GM23338 (cell line): ENCODE results near the gene SCN4A. TPM values are rescaled to one million over a fixed set of nuclear protein-coding genes. Genes with fewer than 3 reads are reported as not detected.

Experiments used
- ATAC-seq: fragments of 200-7000 bp; cut with Tn5 transposase; 3 replicates; pipeline ENCODE4 v1.9.1; 2020
- DNase-seq: peaks from one replicate; pipeline ENCODE4 v3.0.0-alpha.2; 2015; ENCODE audit warnings: low spot score
- H2AFZ ChIP-seq: fragments of 200-600 bp; sonication (generic); 2 replicates; pipeline ENCODE4 v1.8.0; 2016; ENCODE audit warnings: antibody characterized with exemption, mild to moderate bottlenecking, moderate library complexity
- H3F3A ChIP-seq: fragments of 200-600 bp; sonication (generic); replicated peaks from 2 replicates; pipeline ENCODE4 v1.8.0; 2017; ENCODE audit warnings: antibody characterized with exemption, mixed run types, low read depth
- H3K27ac ChIP-seq: fragments of 200-600 bp; sonication (generic); 2 replicates; pipeline ENCODE4 v1.6.1; 2016; ENCODE audit warnings: low read depth
- H3K27me3 ChIP-seq: fragments of 200-600 bp; sonication (generic); 2 replicates; pipeline ENCODE4 v1.8.0; 2016; ENCODE audit warnings: mild to moderate bottlenecking, mixed run types, moderate library complexity; ENCODE audit not compliant: insufficient read depth
- H3K36me3 ChIP-seq: fragments of 200-600 bp; sonication (generic); 2 replicates; pipeline ENCODE4 v1.8.0; 2016; ENCODE audit warnings: mild to moderate bottlenecking; ENCODE audit not compliant: insufficient read depth
- H3K4me1 ChIP-seq: fragments of 200-600 bp; sonication (generic); 2 replicates; pipeline ENCODE4 v1.8.0; 2016; ENCODE audit warnings: mild to moderate bottlenecking, moderate library complexity; ENCODE audit not compliant: insufficient read depth
- H3K4me2 ChIP-seq: fragments of 200-600 bp; sonication (generic); 2 replicates; pipeline ENCODE4 v1.7.1; 2017; ENCODE audit warnings: mixed run types
- H3K4me3 ChIP-seq: fragments of 200-600 bp; sonication (generic); 2 replicates; pipeline ENCODE4 v1.6.1; 2016; ENCODE audit warnings: mixed run types
- H3K79me2 ChIP-seq: fragments of 200-600 bp; sonication (generic); replicated peaks from 2 replicates; pipeline ENCODE4 v1.8.0; 2017; ENCODE audit warnings: mild to moderate bottlenecking; ENCODE audit not compliant: insufficient read depth
- H3K9me2 ChIP-seq: fragments of 200-600 bp; sonication (generic); 2 replicates; pipeline ENCODE4 v1.8.0; 2017; ENCODE audit not compliant: insufficient read depth
- H4K20me1 ChIP-seq: fragments of 200-600 bp; sonication (generic); replicated peaks from 2 replicates; pipeline ENCODE4 v1.8.0; 2017; ENCODE audit warnings: mild to moderate bottlenecking; ENCODE audit not compliant: insufficient read depth
- H3K27ac Mint-ChIP-seq: 2 replicates; pipeline ENCODE4 v1.8.0; 2020; ENCODE audit warnings: inconsistent platforms, mild to moderate bottlenecking, moderate library complexity, mixed read lengths
- H3K27me3 Mint-ChIP-seq: 3 replicates; pipeline ENCODE4 v1.8.0; 2022; ENCODE audit warnings: low read depth, mild to moderate bottlenecking, moderate library complexity, mixed read lengths, inconsistent platforms; ENCODE audit not compliant: insufficient read depth, poor library complexity
- H3K36me3 Mint-ChIP-seq: 3 replicates; pipeline ENCODE4 v1.8.0; 2021; ENCODE audit warnings: low read depth, mild to moderate bottlenecking, inconsistent platforms, moderate library complexity, mixed read lengths
- H3K4me1 Mint-ChIP-seq: 3 replicates; pipeline ENCODE4 v1.8.0; 2020; ENCODE audit warnings: mild to moderate bottlenecking, inconsistent platforms, mixed read lengths
- H3K4me3 Mint-ChIP-seq: 3 replicates; pipeline ENCODE4 v1.8.0; 2021; ENCODE audit warnings: moderate library complexity, mild to moderate bottlenecking, inconsistent platforms, mixed read lengths
- H3K9me3 Mint-ChIP-seq: 3 replicates; pipeline ENCODE4 v1.8.0; 2020; ENCODE audit warnings: moderate library complexity, mild to moderate bottlenecking, inconsistent platforms, mixed read lengths
- CTCF ChIP-seq, 2 experiments: fragments of 200-600 bp in 1 of 2; sonication (generic) in 1 of 2; conservative IDR thresholded peaks; 2 replicates each; pipeline versions ENCODE4 v1.5.1 to v1.6.1; 2016 to 2017; ENCODE audit warnings: antibody characterized with exemption in 2 of 2, low read depth in 2 of 2, mild to moderate bottlenecking in 2 of 2, moderate library complexity in 1 of 2
- EZH2phosphoT487 ChIP-seq: fragments of 200-600 bp; sonication (generic); IDR thresholded peaks from one replicate; pipeline ENCODE4 v1.8.1; 2018; ENCODE audit warnings: antibody characterized with exemption; ENCODE audit not compliant: unreplicated experiment
- JUNB ChIP-seq: IDR thresholded peaks from one replicate; pipeline ENCODE4 v1.6.1; 2016; ENCODE audit warnings: antibody characterized with exemption; ENCODE audit not compliant: unreplicated experiment
- POLR2AphosphoS5 ChIP-seq: IDR thresholded peaks from 2 replicates; pipeline ENCODE4 v1.6.1; 2016; ENCODE audit warnings: antibody characterized with exemption, low read depth
- REST ChIP-seq: IDR thresholded peaks from one replicate; pipeline ENCODE4 v1.6.1; 2018; ENCODE audit warnings: antibody characterized with exemption; ENCODE audit not compliant: unreplicated experiment
- STAT1 ChIP-seq: IDR thresholded peaks from one replicate; pipeline ENCODE4 v1.6.1; 2016; ENCODE audit warnings: antibody characterized with exemption; ENCODE audit not compliant: unreplicated experiment
- ZNF114 ChIP-seq: fragments of 250-450 bp; sonication (Bioruptor Pico); IDR thresholded peaks from 2 replicates; pipeline ENCODE4 v1.5.0; 2020; ENCODE audit warnings: mild to moderate bottlenecking, moderate library complexity
- ZNF331 ChIP-seq: fragments of 250-450 bp; sonication (Bioruptor Pico); IDR thresholded peaks from 2 replicates; pipeline ENCODE4 v1.5.0; 2020; ENCODE audit warnings: low read depth, mild to moderate bottlenecking, moderate library complexity
- ZNF462 ChIP-seq: fragments of 250-450 bp; sonication (Bioruptor Pico); IDR thresholded peaks from 2 replicates; pipeline ENCODE4 v1.5.0; 2020; ENCODE audit warnings: mild to moderate bottlenecking, moderate library complexity
- polyA plus RNA-seq: library from polyadenylated mRNA; unstranded; fragments of >200 nt; fragmentation: Nextera tagmentation; extraction: Ambion mirVana; gene quantifications from 2 replicates; pipeline ENCODE4 v1.2.1, GENCODE V29; 2016
- total RNA-seq: library from RNA; depleted of rRNA; stranded (reverse); fragments of >200 nt; shearing (Covaris generic); gene quantifications from 2 replicates; pipeline ENCODE4 v1.2.3, GENCODE V29; 2014

Gene SCN4A
- total and polyA plus RNA-seq, 2 experiments from 2014 or later, result 2.3 to 7.9 TPM

- TF ChIP-seq ZNF462 (CRISPR knock-in tag), result no peak
- TF ChIP-seq POLR2AphosphoS5, result no peak
- TF ChIP-seq ZNF331, result no peak
- no peak for TF ChIP-seq CTCF (conservative IDR thresholded peaks at IDR 0.05; ENCODE audit: low read depth in 2 of 2)
- TF ChIP-seq ZNF114, result no peak
Measured at GRCh38 chr17:63941162-63941561, 31.6 kb downstream of the SCN4A start (continued).

- H3F3A ChIP-seq, result no peaks in the 10 kb centered on the region
- H3K4me1 ChIP-seq, result no peaks in the 10 kb centered on the region
- Mint-ChIP-seq H3K4me1 (peaks cover 4% of the 10 kb centered on the region; the same call in 2 of the 3 replicates), H3K4me3 (no peak overlapping the region), H3K27ac (no peak overlapping the region), H3K9me3 (no peaks in the 10 kb centered on the region; the same call in 2 of the 3 replicates), H3K36me3 (peaks cover 33% of the 10 kb centered on the region), H3K27me3 (peaks cover 2% of the 10 kb centered on the region)
- no peaks in the 10 kb centered on the region for H3K79me2 ChIP-seq
- ATAC-seq (no peak), DNase-seq (no peak)
- no peak overlapping the region for H3K4me2 ChIP-seq
- H2AFZ ChIP-seq, result no peak overlapping the region
- no peaks in the 10 kb centered on the region for H3K36me3 ChIP-seq
- no peaks in the 10 kb centered on the region for H3K9me2 ChIP-seq
- no peak overlapping the region for H3K27ac ChIP-seq
- no peaks in the 10 kb centered on the region for H4K20me1 ChIP-seq
- no peak overlapping the region for H3K4me3 ChIP-seq
- no peaks in the 10 kb centered on the region for H3K27me3 ChIP-seq
- TF ChIP-seq EZH2phosphoT487 (no peak), POLR2AphosphoS5 (no peak), CTCF (conservative IDR thresholded peaks at IDR 0.05; ENCODE audit: low read depth in 2 of 2) (no peak), ZNF114 (no peak), JUNB (no peak), STAT1 (no peak), REST (no peak)
Measured at GRCh38 chr17:63940584-63940983, 32.1 kb downstream of the SCN4A start.
